Endodermal cell (in vitro differentiated cells): Measurements from ENCODE around the gene DCUN1D3. TPM values are rescaled to one million over a fixed set of nuclear protein-coding genes. Genes with fewer than 3 reads are reported as not detected.

Experiments
- DNase-seq: peaks from one replicate; pipeline ENCODE4 v3.0.0-alpha.2; 2017
- H3K27ac ChIP-seq: 2 replicates; pipeline ENCODE4 v1.5.1; 2013; ENCODE audit warnings: mild to moderate bottlenecking, low read depth, low read length, moderate library complexity
- H3K27me3 ChIP-seq: 2 replicates; pipeline ENCODE4 v1.6.1; 2013; ENCODE audit warnings: mild to moderate bottlenecking, low read length, moderate library complexity; ENCODE audit not compliant: insufficient read depth, control insufficient read depth, poor library complexity, severe bottlenecking
- H3K36me3 ChIP-seq: 2 replicates; pipeline ENCODE4 v1.7.0; 2013; ENCODE audit warnings: mild to moderate bottlenecking, low read length, moderate library complexity; ENCODE audit not compliant: control insufficient read depth, insufficient read depth
- H3K4me1 ChIP-seq: one replicate; pipeline ENCODE4 v1.7.0; 2013; ENCODE audit warnings: low read length; ENCODE audit not compliant: control insufficient read depth, insufficient read depth
- H3K4me3 ChIP-seq: 2 replicates; pipeline ENCODE4 v1.5.1; 2013; ENCODE audit warnings: mild to moderate bottlenecking, low read length, moderate library complexity
- H3K9ac ChIP-seq: 2 replicates; pipeline ENCODE4 v1.6.1; 2013; ENCODE audit warnings: mild to moderate bottlenecking, low read length, moderate library complexity; ENCODE audit not compliant: poor library complexity, severe bottlenecking; ENCODE audit errors: extremely low read depth
- H3K9me3 ChIP-seq: 2 replicates; pipeline ENCODE4 v1.6.1; 2013; ENCODE audit warnings: mild to moderate bottlenecking, low read length, moderate library complexity; ENCODE audit not compliant: control insufficient read depth
- H3K27ac Mint-ChIP-seq: 2 replicates; pipeline ENCODE4 v1.8.0; 2020; ENCODE audit warnings: mixed read lengths
- H3K27me3 Mint-ChIP-seq: 2 replicates; pipeline ENCODE4 v1.8.0; 2021; ENCODE audit warnings: mild to moderate bottlenecking, mixed read lengths; ENCODE audit not compliant: insufficient read depth
- H3K36me3 Mint-ChIP-seq: 2 replicates; pipeline ENCODE4 v1.8.0; 2020; ENCODE audit warnings: low read depth, mixed read lengths
- H3K4me1 Mint-ChIP-seq: 2 replicates; pipeline ENCODE4 v1.8.0; 2020; ENCODE audit warnings: mixed read lengths
- H3K4me3 Mint-ChIP-seq: 2 replicates; pipeline ENCODE4 v1.8.0; 2020; ENCODE audit warnings: mild to moderate bottlenecking, moderate library complexity, mixed read lengths
- H3K9me3 Mint-ChIP-seq: 2 replicates; pipeline ENCODE4 v1.8.0; 2020; ENCODE audit warnings: mild to moderate bottlenecking, mixed read lengths
- CTCF ChIP-seq: fragments of 200-600 bp; sonication (generic); conservative IDR thresholded peaks from 2 replicates; pipeline ENCODE4 v1.5.0; 2021; ENCODE audit warnings: antibody characterized with exemption, mild to moderate bottlenecking
- WGBS, 2 experiments: methylation state at CpG; one replicate each; pipeline versions ENCODE4 v1.1.5 to v1.1.7; 2013; ENCODE audit warnings: missing lambda C conversion rate in 2 of 2, mixed read lengths in 1 of 2; ENCODE audit not compliant: insufficient coverage in 1 of 2, insufficient read length in 1 of 2; 5-methylcytosine and 5-hydroxymethylcytosine counted together
- total RNA-seq, 2 donors: library from RNA; stranded (reverse); fragmentation: NEBNext Ultra II Directional in 1 of 2; extraction: Animal tissue kit (Norgen Biotek cat#: 25700) in 1 of 2; gene quantifications; 2 replicates in 1 of 2; 3 replicates in 1 of 2; pipeline ENCODE4 v1.2.1, GENCODE V29; 2021

DCUN1D3 gene
- total RNA-seq, 2 donors from 2014 or later = 21.3 to 22.7 TPM

- no peak overlapping the region for H3K9ac ChIP-seq
- peaks cover 10% of the 10 kb centered on the region for H3K36me3 ChIP-seq
- no peaks in the 10 kb centered on the region for H3K9me3 ChIP-seq
- peaks cover 11% of the 10 kb centered on the region for H3K36me3 Mint-ChIP-seq
- WGBS, 2 experiments = 94 to 100% methylated on average over 1 to 3 of the region's 4 CpGs
- DNase-seq = no peak
- peaks cover 4% of the 10 kb centered on the region for H3K4me1 Mint-ChIP-seq
- H3K4me3 ChIP-seq = no peak overlapping the region
- H3K27ac Mint-ChIP-seq = no peak overlapping the region
- no peak overlapping the region for H3K4me3 Mint-ChIP-seq
- no peaks in the 10 kb centered on the region for H3K27me3 Mint-ChIP-seq
- no peak for TF ChIP-seq CTCF
- H3K9me3 Mint-ChIP-seq = no peaks in the 10 kb centered on the region
- no peak overlapping the region for H3K27ac ChIP-seq
- no peaks in the 10 kb centered on the region for H3K4me1 ChIP-seq
- H3K27me3 ChIP-seq = no peaks in the 10 kb centered on the region
Measured at GRCh38 chr16:20916942-20917341, 16.8 kb upstream of the DCUN1D3 start.

GRCh38 chr16:20916289-20916688, 16.1 kb upstream of the DCUN1D3 start:
- Histone ChIP-seq H3K4me3 (no peak overlapping the region), H3K27me3 (no peaks in the 10 kb centered on the region), H3K9ac (no peak overlapping the region), H3K36me3 (peaks cover 10% of the 10 kb centered on the region), H3K27ac (no peak overlapping the region), H3K4me1 (no peaks in the 10 kb centered on the region), H3K9me3 (no peaks in the 10 kb centered on the region)
- Mint-ChIP-seq H3K27ac (no peak overlapping the region), H3K27me3 (no peaks in the 10 kb centered on the region), H3K4me1 (peaks cover 4% of the 10 kb centered on the region), H3K36me3 (peaks cover 11% of the 10 kb centered on the region), H3K9me3 (no peaks in the 10 kb centered on the region), H3K4me3 (no peak overlapping the region)
- DNase-seq = no peak
- WGBS, 2 experiments = 89 to 94% methylated on average over 10 of the region's 10 CpGs
- TF ChIP-seq CTCF = no peak

- 91 to 100% methylated on average over 1 of the region's 1 CpG for WGBS, 2 experiments
- H3K36me3 Mint-ChIP-seq = peaks cover 7% of the 10 kb centered on the region
- no peaks in the 10 kb centered on the region for H3K9me3 ChIP-seq
- no peak for DNase-seq
- H3K9ac ChIP-seq = no peak overlapping the region
- no peak for TF ChIP-seq CTCF
- no peak overlapping the region for H3K4me3 Mint-ChIP-seq
- H3K27me3 Mint-ChIP-seq = no peaks in the 10 kb centered on the region
- H3K4me3 ChIP-seq = no peak overlapping the region
- no peak overlapping the region for H3K27ac Mint-ChIP-seq
- H3K36me3 ChIP-seq = peaks cover under 1% of the 10 kb centered on the region
- no peaks in the 10 kb centered on the region for H3K9me3 Mint-ChIP-seq
- no peaks in the 10 kb centered on the region for H3K27me3 ChIP-seq
- peaks cover 3% of the 10 kb centered on the region for H3K4me1 Mint-ChIP-seq
- no peak overlapping the region for H3K27ac ChIP-seq
- H3K4me1 ChIP-seq = no peaks in the 10 kb centered on the region
Measured at GRCh38 chr16:20911361-20911760, 11.2 kb upstream of the DCUN1D3 start.
